H1 (cell line): ENCODE measurements around the gene PDE8A. TPM values are rescaled to one million over a fixed set of nuclear protein-coding genes. Genes with fewer than 3 reads are reported as not detected.

Source experiments
- FOSL1 ChIP-seq: IDR thresholded peaks from 2 replicates; pipeline ENCODE4 v1.6.1; 2011; ENCODE audit warnings: mild to moderate bottlenecking, low read depth, low read length, moderate library complexity; ENCODE audit not compliant: insufficient read depth
- GTF2F1 ChIP-seq: IDR thresholded peaks from 2 replicates; pipeline ENCODE4 v1.6.1; 2012; ENCODE audit warnings: low read depth, low read length, improper control_type of control experiment, borderline replicate concordance
- POLR2A ChIP-seq, 2 experiments: IDR thresholded peaks; 1 replicate in 1 of 2; 2 replicates in 1 of 2; pipeline ENCODE4 v1.6.1; 2011; ENCODE audit warnings: low read depth in 2 of 2, low read length in 2 of 2, mild to moderate bottlenecking in 2 of 2; ENCODE audit errors: control extremely low read depth in 1 of 2
- TCF12 ChIP-seq: IDR thresholded peaks from 2 replicates; pipeline ENCODE4 v1.6.1; 2011; ENCODE audit warnings: low read depth, mild to moderate bottlenecking, low read length
- USF2 ChIP-seq: IDR thresholded peaks from 2 replicates; pipeline ENCODE4 v1.6.1; 2011; ENCODE audit warnings: low read length, improper control_type of control experiment
- polyA plus RNA-seq, 7 experiments: library from polyadenylated mRNA; depleted of rRNA in 3 of 7; stranded (reverse) in 5 of 7; unstranded in 2 of 7; fragments of >200 nt in 5 of 7; fragments of 200-250 nt in 2 of 7; gene quantifications; 1 replicate in 5 of 7; 2 replicates in 1 of 7; 4 replicates in 1 of 7; pipeline versions ENCODE4 v1.2.1 to v1.2.3, GENCODE V29; 2011 to 2013; ENCODE audit warnings: missing spikeins in 2 of 7, mixed read lengths in 2 of 7
- total RNA-seq: library from RNA; stranded (reverse); fragmentation: NEBNext Ultra II Directional; extraction: Animal tissue kit (Norgen Biotek cat#: 25700); gene quantifications from 2 replicates; pipeline ENCODE4 v1.2.1, GENCODE V29; 2021
- TF ChIP-seq, protein P1 (sequence below): fragments of 300-600 bp; sonication (generic); IDR thresholded peaks from 2 replicates; pipeline ENCODE4 v1.7.1; 2012; ENCODE audit warnings: low read length, moderate library complexity, mild to moderate bottlenecking, inconsistent platforms; ENCODE audit not compliant: insufficient replicate concordance
- TF ChIP-seq, protein P2 (sequence below): IDR thresholded peaks from 2 replicates; pipeline ENCODE4 v1.6.1; 2012; ENCODE audit warnings: inconsistent platforms
- TF ChIP-seq, protein P3 (sequence below): IDR thresholded peaks from 2 replicates; pipeline ENCODE4 v1.6.1; 2012; ENCODE audit warnings: inconsistent platforms

Gene PDE8A
- total and polyA plus RNA-seq, 2 of the 8 experiments (the other 6 are each of a cell fraction or from before 2014, with no cell fraction given): 6.9 to 7.8 TPM

DNA sequence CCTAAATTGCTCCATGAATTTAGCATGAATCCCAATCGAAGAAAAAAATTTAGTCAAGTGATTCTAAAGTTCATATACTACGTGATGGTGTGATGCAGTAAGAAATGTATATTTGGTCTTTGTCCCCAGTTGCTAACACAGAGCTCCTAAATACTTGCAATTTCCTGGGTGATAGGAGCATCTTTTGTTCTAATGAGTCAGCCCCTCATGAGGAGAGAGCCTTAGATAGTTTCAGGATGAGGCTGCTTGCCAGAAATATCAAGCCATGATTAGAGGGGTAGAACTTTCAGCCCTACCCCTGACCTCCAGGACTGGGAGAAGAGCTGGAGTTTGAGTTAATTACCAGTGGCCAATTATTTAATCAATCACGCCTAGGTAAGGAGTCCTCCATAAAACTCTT is 170.2 kb downstream of the PDE8A start (continued):
- TF ChIP-seq, protein P1, sequence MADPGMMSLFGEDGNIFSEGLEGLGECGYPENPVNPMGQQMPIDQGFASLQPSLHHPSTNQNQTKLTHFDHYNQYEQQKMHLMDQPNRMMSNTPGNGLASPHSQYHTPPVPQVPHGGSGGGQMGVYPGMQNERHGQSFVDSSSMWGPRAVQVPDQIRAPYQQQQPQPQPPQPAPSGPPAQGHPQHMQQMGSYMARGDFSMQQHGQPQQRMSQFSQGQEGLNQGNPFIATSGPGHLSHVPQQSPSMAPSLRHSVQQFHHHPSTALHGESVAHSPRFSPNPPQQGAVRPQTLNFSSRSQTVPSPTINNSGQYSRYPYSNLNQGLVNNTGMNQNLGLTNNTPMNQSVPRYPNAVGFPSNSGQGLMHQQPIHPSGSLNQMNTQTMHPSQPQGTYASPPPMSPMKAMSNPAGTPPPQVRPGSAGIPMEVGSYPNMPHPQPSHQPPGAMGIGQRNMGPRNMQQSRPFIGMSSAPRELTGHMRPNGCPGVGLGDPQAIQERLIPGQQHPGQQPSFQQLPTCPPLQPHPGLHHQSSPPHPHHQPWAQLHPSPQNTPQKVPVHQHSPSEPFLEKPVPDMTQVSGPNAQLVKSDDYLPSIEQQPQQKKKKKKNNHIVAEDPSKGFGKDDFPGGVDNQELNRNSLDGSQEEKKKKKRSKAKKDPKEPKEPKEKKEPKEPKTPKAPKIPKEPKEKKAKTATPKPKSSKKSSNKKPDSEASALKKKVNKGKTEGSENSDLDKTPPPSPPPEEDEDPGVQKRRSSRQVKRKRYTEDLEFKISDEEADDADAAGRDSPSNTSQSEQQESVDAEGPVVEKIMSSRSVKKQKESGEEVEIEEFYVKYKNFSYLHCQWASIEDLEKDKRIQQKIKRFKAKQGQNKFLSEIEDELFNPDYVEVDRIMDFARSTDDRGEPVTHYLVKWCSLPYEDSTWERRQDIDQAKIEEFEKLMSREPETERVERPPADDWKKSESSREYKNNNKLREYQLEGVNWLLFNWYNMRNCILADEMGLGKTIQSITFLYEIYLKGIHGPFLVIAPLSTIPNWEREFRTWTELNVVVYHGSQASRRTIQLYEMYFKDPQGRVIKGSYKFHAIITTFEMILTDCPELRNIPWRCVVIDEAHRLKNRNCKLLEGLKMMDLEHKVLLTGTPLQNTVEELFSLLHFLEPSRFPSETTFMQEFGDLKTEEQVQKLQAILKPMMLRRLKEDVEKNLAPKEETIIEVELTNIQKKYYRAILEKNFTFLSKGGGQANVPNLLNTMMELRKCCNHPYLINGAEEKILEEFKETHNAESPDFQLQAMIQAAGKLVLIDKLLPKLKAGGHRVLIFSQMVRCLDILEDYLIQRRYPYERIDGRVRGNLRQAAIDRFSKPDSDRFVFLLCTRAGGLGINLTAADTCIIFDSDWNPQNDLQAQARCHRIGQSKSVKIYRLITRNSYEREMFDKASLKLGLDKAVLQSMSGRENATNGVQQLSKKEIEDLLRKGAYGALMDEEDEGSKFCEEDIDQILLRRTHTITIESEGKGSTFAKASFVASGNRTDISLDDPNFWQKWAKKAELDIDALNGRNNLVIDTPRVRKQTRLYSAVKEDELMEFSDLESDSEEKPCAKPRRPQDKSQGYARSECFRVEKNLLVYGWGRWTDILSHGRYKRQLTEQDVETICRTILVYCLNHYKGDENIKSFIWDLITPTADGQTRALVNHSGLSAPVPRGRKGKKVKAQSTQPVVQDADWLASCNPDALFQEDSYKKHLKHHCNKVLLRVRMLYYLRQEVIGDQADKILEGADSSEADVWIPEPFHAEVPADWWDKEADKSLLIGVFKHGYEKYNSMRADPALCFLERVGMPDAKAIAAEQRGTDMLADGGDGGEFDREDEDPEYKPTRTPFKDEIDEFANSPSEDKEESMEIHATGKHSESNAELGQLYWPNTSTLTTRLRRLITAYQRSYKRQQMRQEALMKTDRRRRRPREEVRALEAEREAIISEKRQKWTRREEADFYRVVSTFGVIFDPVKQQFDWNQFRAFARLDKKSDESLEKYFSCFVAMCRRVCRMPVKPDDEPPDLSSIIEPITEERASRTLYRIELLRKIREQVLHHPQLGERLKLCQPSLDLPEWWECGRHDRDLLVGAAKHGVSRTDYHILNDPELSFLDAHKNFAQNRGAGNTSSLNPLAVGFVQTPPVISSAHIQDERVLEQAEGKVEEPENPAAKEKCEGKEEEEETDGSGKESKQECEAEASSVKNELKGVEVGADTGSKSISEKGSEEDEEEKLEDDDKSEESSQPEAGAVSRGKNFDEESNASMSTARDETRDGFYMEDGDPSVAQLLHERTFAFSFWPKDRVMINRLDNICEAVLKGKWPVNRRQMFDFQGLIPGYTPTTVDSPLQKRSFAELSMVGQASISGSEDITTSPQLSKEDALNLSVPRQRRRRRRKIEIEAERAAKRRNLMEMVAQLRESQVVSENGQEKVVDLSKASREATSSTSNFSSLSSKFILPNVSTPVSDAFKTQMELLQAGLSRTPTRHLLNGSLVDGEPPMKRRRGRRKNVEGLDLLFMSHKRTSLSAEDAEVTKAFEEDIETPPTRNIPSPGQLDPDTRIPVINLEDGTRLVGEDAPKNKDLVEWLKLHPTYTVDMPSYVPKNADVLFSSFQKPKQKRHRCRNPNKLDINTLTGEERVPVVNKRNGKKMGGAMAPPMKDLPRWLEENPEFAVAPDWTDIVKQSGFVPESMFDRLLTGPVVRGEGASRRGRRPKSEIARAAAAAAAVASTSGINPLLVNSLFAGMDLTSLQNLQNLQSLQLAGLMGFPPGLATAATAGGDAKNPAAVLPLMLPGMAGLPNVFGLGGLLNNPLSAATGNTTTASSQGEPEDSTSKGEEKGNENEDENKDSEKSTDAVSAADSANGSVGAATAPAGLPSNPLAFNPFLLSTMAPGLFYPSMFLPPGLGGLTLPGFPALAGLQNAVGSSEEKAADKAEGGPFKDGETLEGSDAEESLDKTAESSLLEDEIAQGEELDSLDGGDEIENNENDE: no peak
- TF ChIP-seq USF2 (no peak), POLR2A (IDR thresholded peaks at IDR 0.05; ENCODE audit: control extremely low read depth in 1 of 2, low read depth in 2 of 2, low read length in 2 of 2) (no peak), FOSL1 (no peak), GTF2F1 (no peak), TCF12 (no peak)
- TF ChIP-seq, protein P2, sequence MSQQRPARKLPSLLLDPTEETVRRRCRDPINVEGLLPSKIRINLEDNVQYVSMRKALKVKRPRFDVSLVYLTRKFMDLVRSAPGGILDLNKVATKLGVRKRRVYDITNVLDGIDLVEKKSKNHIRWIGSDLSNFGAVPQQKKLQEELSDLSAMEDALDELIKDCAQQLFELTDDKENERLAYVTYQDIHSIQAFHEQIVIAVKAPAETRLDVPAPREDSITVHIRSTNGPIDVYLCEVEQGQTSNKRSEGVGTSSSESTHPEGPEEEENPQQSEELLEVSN: no peak
- TF ChIP-seq, protein P3, sequence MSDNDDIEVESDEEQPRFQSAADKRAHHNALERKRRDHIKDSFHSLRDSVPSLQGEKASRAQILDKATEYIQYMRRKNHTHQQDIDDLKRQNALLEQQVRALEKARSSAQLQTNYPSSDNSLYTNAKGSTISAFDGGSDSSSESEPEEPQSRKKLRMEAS: no peak
